H1 (cell line): ENCODE data around the gene KCNK3. TPM values are rescaled to one million over a fixed set of nuclear protein-coding genes. Genes with fewer than 3 reads are reported as not detected.

Source experiments
- CTCF ChIA-PET: fragments of 300-600 bp; sonication (Branson Sonifier 250); formaldehyde crosslinking; loops from one replicate; lab custom pipeline; 2021; ENCODE audit not compliant: partially characterized antibody; lab: Charles Lee
- POLR2A ChIA-PET: fragments of 300-600 bp; sonication (Branson Sonifier 250); formaldehyde crosslinking; loops from one replicate; lab custom pipeline; 2021; ENCODE audit warnings: inconsistent platforms; ENCODE audit not compliant: partially characterized antibody; lab: Charles Lee
- DNase-seq, 2 experiments: peaks; one replicate each; pipeline versions ENCODE4 v3.0.0 to v3.0.0-alpha.2; 2010 to 2022; ENCODE audit warnings: low spot score in 2 of 2, low read depth in 1 of 2, mixed read lengths in 1 of 2
- FAIRE-seq: peaks from 2 replicates; lab custom pipeline; 2011; peaks lifted over from hg19 to GRCh38; lab: Jason Lieb, UNC
- H2AFZ ChIP-seq: 2 replicates; pipeline ENCODE4 v1.8.1; 2012; ENCODE audit warnings: low read length, inconsistent platforms
- H2AK5ac ChIP-seq: 2 replicates; pipeline ENCODE4 v1.6.1; 2013; ENCODE audit warnings: low read depth, low read length
- H2BK120ac ChIP-seq: replicated peaks from 2 replicates; pipeline ENCODE3; 2013; ENCODE audit warnings: low read depth, low read length, inconsistent platforms
- H2BK12ac ChIP-seq: 2 replicates; pipeline ENCODE4 v1.6.1; 2013; ENCODE audit warnings: low read depth, low read length
- H2BK15ac ChIP-seq: 2 replicates; pipeline ENCODE4 v1.6.1; 2013; ENCODE audit warnings: low read length
- H2BK20ac ChIP-seq: 2 replicates; pipeline ENCODE4 v1.6.1; 2013; ENCODE audit warnings: low read length
- H2BK5ac ChIP-seq: 2 replicates; pipeline ENCODE4 v1.6.1; 2013; ENCODE audit warnings: low read depth, low read length
- H3K14ac ChIP-seq: 2 replicates; pipeline ENCODE4 v1.6.1; 2013; ENCODE audit warnings: inconsistent platforms; ENCODE audit not compliant: insufficient read length
- H3K18ac ChIP-seq: 2 replicates; pipeline ENCODE4 v1.6.1; 2013; ENCODE audit warnings: low read length; ENCODE audit errors: extremely low read depth
- H3K23ac ChIP-seq: 2 replicates; pipeline ENCODE4 v1.6.1; 2013; ENCODE audit warnings: inconsistent platforms; ENCODE audit not compliant: insufficient read length
- H3K23me2 ChIP-seq: 2 replicates; pipeline ENCODE4 v1.6.1; 2013; ENCODE audit warnings: low read depth, low read length
- H3K27ac ChIP-seq: 2 replicates; pipeline ENCODE4 v1.6.1; 2011; ENCODE audit warnings: low read depth, low read length, inconsistent platforms
- H3K27me3 ChIP-seq, 4 experiments: replicated peaks in 1 of 4; 1 replicate in 1 of 4; 2 replicates in 3 of 4; pipeline versions ENCODE4 v1.6.1 to v1.8.1; 2011 to 2013; ENCODE audit warnings: low read length in 3 of 4, mild to moderate bottlenecking in 3 of 4, inconsistent platforms in 2 of 4, mixed read lengths in 2 of 4, moderate library complexity in 1 of 4; ENCODE audit not compliant: control insufficient read depth in 3 of 4, insufficient read depth in 3 of 4; ENCODE audit errors: extremely low read depth in 1 of 4
- H3K36me3 ChIP-seq, 4 experiments: 2 replicates each; pipeline versions ENCODE4 v1.6.1 to v1.8.1; 2011 to 2013; ENCODE audit warnings: mild to moderate bottlenecking in 4 of 4, low read length in 3 of 4, moderate library complexity in 2 of 4, control low read depth in 1 of 4, inconsistent platforms in 1 of 4; ENCODE audit not compliant: insufficient read depth in 4 of 4, control insufficient read depth in 2 of 4
- H3K4ac ChIP-seq: replicated peaks from 2 replicates; pipeline ENCODE3; 2013; ENCODE audit warnings: low read length, low read depth, mixed read lengths, inconsistent platforms; ENCODE audit not compliant: insufficient read length
- H3K4me1 ChIP-seq, 4 experiments: replicated peaks in 1 of 4; 1 replicate in 1 of 4; 2 replicates in 3 of 4; pipeline versions ENCODE4 v1.6.1 to v1.8.1; 2011 to 2013; ENCODE audit warnings: low read length in 3 of 4, inconsistent platforms in 2 of 4, mixed read lengths in 1 of 4; ENCODE audit not compliant: insufficient read depth in 4 of 4, control insufficient read depth in 3 of 4
- H3K4me2 ChIP-seq, 2 experiments: 2 replicates each; pipeline versions ENCODE4 v1.6.1 to v1.8.1; 2011 to 2013; ENCODE audit warnings: low read depth in 2 of 2, low read length in 2 of 2, control low read depth in 1 of 2, inconsistent platforms in 1 of 2, mild to moderate bottlenecking in 1 of 2; ENCODE audit not compliant: insufficient read depth in 1 of 2
- H3K4me3 ChIP-seq, 4 experiments: fragments of 200-600, 300-600 bp in 1 of 4; sonication (generic), shearing (Covaris generic), sonication (Bioruptor Twin) in 1 of 4; 2 replicates each; pipeline versions ENCODE4 v1.5.1 to v1.8.1; 2011 to 2016; ENCODE audit warnings: low read length in 4 of 4, low read depth in 3 of 4, control low read depth in 2 of 4, inconsistent platforms in 2 of 4, mild to moderate bottlenecking in 2 of 4, mixed read lengths in 1 of 4, moderate library complexity in 1 of 4; ENCODE audit not compliant: insufficient read depth in 2 of 4; ENCODE audit errors: extremely low read depth in 1 of 4
- H3K56ac ChIP-seq: replicated peaks from 2 replicates; pipeline ENCODE3; 2013; ENCODE audit warnings: low read depth, mild to moderate bottlenecking, mixed read lengths, low read length, inconsistent platforms; ENCODE audit not compliant: insufficient read length
- H3K79me1 ChIP-seq: 2 replicates; pipeline ENCODE4 v1.6.1; 2013; ENCODE audit warnings: low read depth, low read length, control low read depth
- H3K79me2 ChIP-seq, 2 experiments: 2 replicates each; pipeline versions ENCODE4 v1.6.1 to v1.8.1; 2012 to 2013; ENCODE audit warnings: low read length in 2 of 2, mild to moderate bottlenecking in 2 of 2, inconsistent platforms in 1 of 2; ENCODE audit not compliant: insufficient read depth in 2 of 2, control insufficient read depth in 1 of 2
- H3K9ac ChIP-seq, 4 experiments: replicated peaks in 1 of 4; 1 replicate in 1 of 4; 2 replicates in 3 of 4; pipeline versions ENCODE4 v1.6.1 to v1.8.1; 2011 to 2013; ENCODE audit warnings: low read depth in 3 of 4, low read length in 3 of 4, control low read depth in 2 of 4, mild to moderate bottlenecking in 2 of 4, moderate library complexity in 2 of 4, inconsistent platforms in 1 of 4; ENCODE audit errors: extremely low read depth in 1 of 4
- H3K9me3 ChIP-seq, 2 experiments: 2 replicates each; pipeline versions ENCODE4 v1.6.1 to v1.8.1; 2012 to 2013; ENCODE audit warnings: mild to moderate bottlenecking in 2 of 2, moderate library complexity in 2 of 2, control low read depth in 1 of 2, inconsistent platforms in 1 of 2, low read depth in 1 of 2, low read length in 1 of 2, mixed read lengths in 1 of 2; ENCODE audit not compliant: insufficient read depth in 2 of 2
- H4K20me1 ChIP-seq, 2 experiments: replicated peaks in 1 of 2; 2 replicates each; pipeline versions ENCODE3 to v1.8.1; 2011 to 2013; ENCODE audit warnings: inconsistent platforms in 2 of 2, low read length in 2 of 2, mild to moderate bottlenecking in 1 of 2; ENCODE audit not compliant: insufficient read depth in 2 of 2, control insufficient read depth in 1 of 2
- H4K5ac ChIP-seq: 2 replicates; pipeline ENCODE4 v1.6.1; 2013; ENCODE audit warnings: low read length, low read depth, mixed read lengths, inconsistent platforms; ENCODE audit not compliant: insufficient read length
- H4K8ac ChIP-seq: 2 replicates; pipeline ENCODE4 v1.8.0; 2013; ENCODE audit warnings: mild to moderate bottlenecking, moderate library complexity, low read length, inconsistent platforms; ENCODE audit not compliant: insufficient read depth; ENCODE audit errors: extremely low read depth
- H4K91ac ChIP-seq: replicated peaks from 2 replicates; pipeline ENCODE3; 2013; ENCODE audit warnings: low read length, mixed read lengths, inconsistent platforms; ENCODE audit not compliant: insufficient read length
- CREB1 ChIP-seq: IDR thresholded peaks from 2 replicates; pipeline ENCODE4 v1.6.1; 2012; ENCODE audit warnings: inconsistent platforms
- RXRA ChIP-seq: IDR thresholded peaks from 2 replicates; pipeline ENCODE4 v1.6.1; 2011; ENCODE audit warnings: low read depth, mild to moderate bottlenecking, low read length, moderate library complexity; ENCODE audit not compliant: insufficient read depth
- SAP30 ChIP-seq: fragments of 300-600 bp; sonication (generic); IDR thresholded peaks from 2 replicates; pipeline ENCODE4 v1.7.1; 2012; ENCODE audit warnings: low read length, moderate library complexity, mild to moderate bottlenecking, inconsistent platforms; ENCODE audit not compliant: insufficient read depth, insufficient replicate concordance
- WGBS, 2 experiments: shearing (Covaris generic) in 1 of 2; methylation state at CpG; one replicate each; pipeline versions ENCODE4 v1.1.6 to v1.1.7; 2013 to 2015; ENCODE audit warnings: low lambda C conversion rate in 2 of 2, mixed read lengths in 2 of 2, inconsistent platforms in 1 of 2, low coverage in 1 of 2, missing lambda C conversion rate in 1 of 2; ENCODE audit not compliant: insufficient replicate concordance in 2 of 2, insufficient coverage in 1 of 2, insufficient read length in 1 of 2; ENCODE audit errors: extremely low coverage in 1 of 2, missing lambda C conversion rate in 1 of 2; 5-methylcytosine and 5-hydroxymethylcytosine counted together
- polyA plus RNA-seq, 7 experiments: library from polyadenylated mRNA; depleted of rRNA in 3 of 7; stranded (reverse) in 5 of 7; unstranded in 2 of 7; fragments of >200 nt in 5 of 7; fragments of 200-250 nt in 2 of 7; gene quantifications; 1 replicate in 5 of 7; 2 replicates in 1 of 7; 4 replicates in 1 of 7; pipeline versions ENCODE4 v1.2.1 to v1.2.3, GENCODE V29; 2011 to 2013; ENCODE audit warnings: missing spikeins in 2 of 7, mixed read lengths in 2 of 7
- total RNA-seq: library from RNA; stranded (reverse); fragmentation: NEBNext Ultra II Directional; extraction: Animal tissue kit (Norgen Biotek cat#: 25700); gene quantifications from 2 replicates; pipeline ENCODE4 v1.2.1, GENCODE V29; 2021

Gene KCNK3
- total and polyA plus RNA-seq, 2 of the 8 experiments (the other 6 are each of a cell fraction or from before 2014, with no cell fraction given), result 0.29 to 0.30 TPM

DNA sequence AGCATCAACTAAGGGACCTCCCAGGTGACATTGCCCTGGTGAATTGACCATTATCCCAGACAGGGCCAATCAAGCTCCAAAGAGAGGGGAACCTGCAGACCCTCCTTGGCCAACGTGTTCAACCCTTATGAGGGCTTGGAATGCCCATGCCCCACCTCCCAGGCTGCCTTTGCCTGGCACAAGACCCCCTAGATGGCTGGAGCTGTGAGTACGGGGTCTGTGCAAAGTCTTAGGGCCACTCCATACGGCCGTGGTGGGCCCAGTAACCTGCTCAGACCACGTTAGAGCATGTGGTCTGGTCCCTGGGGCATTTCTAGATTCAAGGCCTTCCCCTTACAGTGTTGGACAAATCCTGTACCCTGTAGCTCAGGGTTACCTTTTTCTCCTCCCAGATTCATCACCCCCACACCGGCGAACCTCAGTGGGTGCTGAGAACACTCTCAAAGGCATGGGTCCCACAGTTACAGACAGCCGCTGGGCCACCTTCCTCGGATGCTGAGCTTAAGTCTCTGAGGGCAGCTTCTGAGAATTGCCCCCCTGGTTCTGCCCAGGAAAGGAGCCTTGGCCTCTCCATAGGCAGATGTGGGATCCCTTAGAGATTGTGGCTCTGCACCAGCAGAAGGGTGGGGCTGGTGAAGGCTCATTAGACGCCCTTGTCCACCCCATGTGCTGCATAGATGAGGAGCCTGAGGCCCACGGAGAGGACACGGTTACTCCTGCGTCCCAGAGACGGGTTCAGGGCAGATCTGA lies 18.3 kb upstream of the KCNK3 start:
- Histone ChIP-seq H2BK15ac (no peak overlapping the region), H3K4ac (no peak overlapping the region), H2AK5ac (no peak overlapping the region), H3K79me1 (no peaks in the 10 kb centered on the region), H3K4me1 (no peaks in the 10 kb centered on the region; a peak in 1 of 7 replicates), H4K5ac (no peak overlapping the region), H2BK120ac (no peak overlapping the region), H2BK12ac (no peak overlapping the region), H3K56ac (no peak overlapping the region), H2AFZ (no peak overlapping the region), H3K36me3 (no peaks in the 10 kb centered on the region), H3K23me2 (no peaks in the 10 kb centered on the region), H3K4me2 (no peak overlapping the region), H3K23ac (no peak overlapping the region), H4K91ac (no peak overlapping the region), H3K4me3 (no peak overlapping the region), H3K27ac (no peak overlapping the region), H4K20me1 (no peaks in the 10 kb centered on the region), H2BK20ac (no peak overlapping the region), H4K8ac (no peak overlapping the region), H3K14ac (no peak overlapping the region), H3K9me3 (no peaks in the 10 kb centered on the region; a peak in 1 of 4 replicates), H3K79me2 (no peaks in the 10 kb centered on the region), H3K18ac (no peak overlapping the region), H3K27me3 (no peaks in the 10 kb centered on the region; a peak in 3 of 7 replicates), H2BK5ac (no peak overlapping the region), H3K9ac (no peak overlapping the region)
- ChIA-PET CTCF (interaction anchor here (0.6 to 2.1 kb wide), 8 partner anchors 18 to 1513 kb away, joined by 3 to 4 read pairs (median 4); no protein-coding TSS in a partner anchor), POLR2A (no interaction called here)
- no peak for DNase-seq
- no peak for FAIRE-seq
- WGBS, 2 experiments, result 95% methylated on average over 14 of the region's 14 CpGs; no CpG with 5 or more reads in 1 of the 2 experiments
- TF ChIP-seq SAP30, result no peak
- no peak for TF ChIP-seq CREB1
- TF ChIP-seq RXRA, result no peak
